Activated CD8-positive, alpha-beta memory T cell treated with anti-CD3 and anti-CD28 coated beads, Interleukin-2, amount 50 U/mL, for 24 hours (primary cell): ENCODE data around the gene TOMM7.
"Not testable (repeated sequence)": the region's sequence is repeated elsewhere in the genome, so short reads cannot be mapped to it uniquely, and the experiment has no call there.

Source experiments
- DNase-seq: peaks from one replicate; pipeline ENCODE4 v3.0.0-alpha.2; 2020; ENCODE audit errors: extremely low read depth

The TOMM7 gene

DNA sequence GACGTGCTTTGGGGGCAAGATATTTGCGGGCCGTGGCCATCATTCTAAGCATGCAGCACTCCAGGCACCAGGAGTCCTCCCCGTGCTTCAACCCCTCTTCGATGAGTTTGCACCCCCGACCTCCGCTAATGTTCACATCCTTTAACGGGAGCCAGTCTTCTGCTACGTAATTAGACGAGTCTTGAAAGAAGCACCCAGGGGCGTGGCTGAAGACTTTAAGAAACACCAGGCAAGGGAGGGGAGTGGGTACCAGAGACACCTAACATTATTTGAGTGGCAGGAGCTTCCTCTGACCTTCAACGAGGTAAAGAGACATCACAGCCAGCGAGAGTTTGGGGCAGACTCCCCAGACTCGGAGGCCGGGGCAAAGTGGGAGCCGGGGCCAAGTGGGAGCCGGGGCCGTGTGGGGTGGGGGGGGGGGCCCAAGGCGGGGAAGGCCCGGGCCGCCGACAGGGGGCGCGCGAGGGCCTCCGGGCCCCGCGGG is 31.1 kb upstream of the TOMM7 start:
- no peak for DNase-seq

DNA sequence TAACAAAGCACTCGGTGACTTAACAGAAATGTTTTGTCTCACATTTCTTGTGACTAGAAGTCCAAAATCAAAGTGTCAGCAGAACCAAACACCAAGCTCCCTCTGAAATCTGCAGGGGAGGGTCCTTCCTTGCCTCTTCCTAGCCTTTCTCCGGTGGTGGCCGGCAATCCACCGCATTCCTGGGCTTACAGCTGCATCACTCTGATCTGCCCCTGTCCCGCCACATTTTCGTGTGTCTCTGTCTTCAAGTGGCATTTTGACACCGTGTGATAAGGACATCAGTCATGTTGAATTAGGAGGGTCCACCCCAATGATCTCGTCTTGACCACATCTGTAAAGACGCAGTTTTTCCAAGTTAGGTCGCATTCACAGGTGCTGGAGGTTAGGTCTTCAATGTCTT is 30.5 kb upstream of the TOMM7 start:
- DNase-seq: no peak

DNA sequence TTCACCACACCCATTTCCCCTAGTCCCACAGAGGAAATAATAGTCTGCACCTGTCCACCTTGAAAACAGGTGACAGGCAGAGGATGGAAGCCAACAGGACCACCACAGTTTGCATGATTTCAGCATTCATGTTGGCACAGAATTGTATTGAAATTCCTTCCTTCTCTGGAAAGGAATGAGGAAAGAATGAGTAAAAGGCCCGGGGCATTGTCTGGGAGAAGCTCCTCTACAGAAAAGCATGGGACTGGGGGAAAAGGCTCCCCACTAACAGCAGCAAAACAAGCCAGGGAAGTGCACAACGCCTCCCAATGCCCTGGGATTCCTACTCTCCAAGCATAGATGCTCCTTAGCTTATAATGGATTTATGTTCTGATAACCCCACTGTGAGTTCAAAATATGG is 28.5 kb upstream of the TOMM7 start:
- DNase-seq: no peak

GRCh38 chr7:22850394-22850793 is 27.7 kb upstream of the TOMM7 start:
- not testable (repeated sequence) for DNase-seq

DNA sequence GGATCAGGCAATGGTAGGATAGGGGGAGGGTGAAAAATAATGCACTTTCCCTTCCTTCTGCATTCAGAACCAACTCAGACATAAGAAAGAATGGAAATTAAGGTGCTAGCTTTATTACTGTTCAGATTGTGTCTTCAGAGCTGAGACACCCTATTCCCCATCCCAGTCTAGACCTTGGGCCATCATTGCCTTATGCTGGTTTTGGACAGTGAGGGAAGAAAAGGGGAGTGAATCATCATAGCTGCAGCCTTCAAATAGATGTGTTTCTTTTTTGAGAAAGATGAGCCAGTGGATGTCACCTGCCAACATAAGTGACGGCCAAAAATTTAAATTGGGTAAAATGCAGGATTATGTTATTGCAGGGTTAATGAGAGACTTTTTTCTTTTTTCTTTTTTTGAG is 27.0 kb upstream of the TOMM7 start:
- DNase-seq: no peak

GRCh38 chr7:22849172-22849571 is 26.5 kb upstream of the TOMM7 start:
- DNase-seq: no peak

DNA sequence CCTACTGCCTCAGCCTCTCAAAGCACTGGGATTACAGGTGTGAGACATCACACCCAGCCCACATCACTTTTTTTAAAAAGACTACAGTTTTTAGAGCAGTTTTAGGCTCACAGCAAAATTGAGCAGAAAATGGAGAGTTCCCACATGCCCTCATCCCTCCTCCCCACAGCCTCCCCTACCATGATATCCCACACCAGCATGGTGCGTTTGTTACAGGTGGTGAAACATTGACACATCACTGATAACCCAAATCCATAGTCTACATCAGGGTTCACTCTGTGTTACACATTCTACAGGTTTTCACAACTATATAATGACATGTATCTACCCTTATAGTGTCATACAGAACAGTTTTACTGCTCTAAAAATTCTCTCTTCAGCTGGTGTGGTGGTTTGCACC is 24.3 kb upstream of the TOMM7 start:
- no peak for DNase-seq

- DNase-seq: no peak
Observed at GRCh38 chr7:22845221-22845834, 22.7 kb upstream of the TOMM7 start.

DNA sequence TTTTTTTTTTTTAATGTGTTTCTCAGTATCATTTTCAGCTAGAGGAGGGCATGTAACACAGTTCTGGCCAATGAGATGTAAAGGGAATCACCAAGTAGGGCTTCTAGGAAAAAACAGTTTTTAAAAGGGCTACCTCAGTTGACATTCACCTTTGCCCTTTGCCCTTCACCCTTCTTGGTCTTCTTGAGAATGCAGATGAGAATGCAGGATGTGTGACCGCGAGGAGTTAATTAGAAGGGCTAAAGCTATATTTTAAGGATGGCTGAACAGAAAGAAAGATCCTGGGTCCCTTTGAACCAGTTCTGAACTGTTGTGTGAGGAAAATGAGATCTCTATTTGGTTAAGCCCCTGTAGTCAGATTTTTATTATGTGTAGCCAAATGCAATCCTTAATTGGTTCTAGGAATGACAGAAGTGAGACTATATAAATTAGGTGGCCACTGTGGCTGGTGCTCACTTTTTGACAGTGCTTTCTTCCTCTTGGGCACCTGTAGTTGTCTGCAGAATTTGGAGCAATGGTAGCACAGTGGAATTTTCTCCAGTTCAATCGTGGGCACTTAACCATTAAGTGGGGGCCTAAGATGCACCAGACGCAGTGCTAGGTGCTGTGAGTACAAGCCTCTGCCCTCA is 21.1 kb upstream of the TOMM7 start:
- DNase-seq: no peak

DNA sequence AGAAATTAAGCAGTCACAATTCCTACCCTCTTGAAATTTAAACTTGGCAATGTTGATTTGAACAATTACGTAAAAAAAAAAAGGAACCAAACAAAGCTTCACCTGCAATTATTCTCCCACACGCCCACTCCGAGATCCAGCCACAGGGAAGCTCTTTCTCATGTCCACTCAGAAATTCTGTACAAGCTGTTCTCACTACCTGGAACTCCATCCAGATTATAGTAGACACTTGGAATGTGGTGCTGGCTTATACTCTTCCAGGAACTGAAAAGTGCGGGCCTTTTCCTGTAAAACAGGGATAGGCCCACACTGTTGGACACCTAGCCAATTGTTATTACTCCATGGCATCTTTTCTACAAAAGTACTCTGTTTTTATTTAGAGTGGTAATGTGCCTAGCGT is 20.3 kb upstream of the TOMM7 start:
- no peak for DNase-seq

- no peak for DNase-seq
Observed at GRCh38 chr7:22842383-22842941, 19.8 kb upstream of the TOMM7 start.

DNA sequence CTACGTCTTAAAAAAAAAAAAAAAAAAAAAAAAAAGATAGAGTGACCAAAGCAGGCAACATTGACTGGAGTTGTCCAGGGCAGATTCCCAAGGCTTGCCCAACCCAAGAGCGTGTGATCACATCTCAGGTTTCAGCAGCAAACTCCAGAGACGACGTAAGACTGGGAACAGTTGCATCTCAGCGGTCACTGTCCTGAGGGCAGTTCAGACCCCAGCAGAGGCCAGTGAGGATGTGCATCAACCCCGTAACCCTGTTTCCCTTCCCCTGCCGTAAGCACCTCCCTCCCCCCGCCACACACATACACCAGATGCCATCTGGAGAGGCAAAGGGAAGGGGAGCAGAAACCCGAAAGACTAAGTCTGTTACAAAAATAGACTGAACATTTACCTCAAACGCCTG is 19.3 kb upstream of the TOMM7 start:
- no peak for DNase-seq

DNA sequence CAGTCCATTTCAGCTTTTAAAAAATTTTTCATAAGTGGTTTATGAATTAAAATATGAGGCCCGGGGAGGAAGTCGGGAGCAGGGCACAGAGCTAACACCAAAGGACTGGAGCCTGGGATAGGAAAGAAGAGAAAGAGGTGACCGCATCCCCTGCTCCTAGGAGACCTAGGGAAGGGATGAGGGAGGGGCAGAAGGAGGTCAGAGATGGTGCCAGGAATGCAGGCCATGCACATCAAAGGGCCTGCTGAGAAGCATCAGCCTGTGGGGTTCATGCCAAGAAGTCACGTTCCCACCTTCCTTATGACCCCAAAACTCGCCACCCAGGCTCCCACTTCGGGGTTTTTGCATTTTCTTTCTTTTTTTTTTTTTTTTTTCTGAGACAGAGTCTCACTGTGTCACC is 14.7 kb upstream of the TOMM7 start:
- DNase-seq: no peak

- not testable (repeated sequence) for DNase-seq
Observed at GRCh38 chr7:22836506-22836905, 13.9 kb upstream of the TOMM7 start.

DNA sequence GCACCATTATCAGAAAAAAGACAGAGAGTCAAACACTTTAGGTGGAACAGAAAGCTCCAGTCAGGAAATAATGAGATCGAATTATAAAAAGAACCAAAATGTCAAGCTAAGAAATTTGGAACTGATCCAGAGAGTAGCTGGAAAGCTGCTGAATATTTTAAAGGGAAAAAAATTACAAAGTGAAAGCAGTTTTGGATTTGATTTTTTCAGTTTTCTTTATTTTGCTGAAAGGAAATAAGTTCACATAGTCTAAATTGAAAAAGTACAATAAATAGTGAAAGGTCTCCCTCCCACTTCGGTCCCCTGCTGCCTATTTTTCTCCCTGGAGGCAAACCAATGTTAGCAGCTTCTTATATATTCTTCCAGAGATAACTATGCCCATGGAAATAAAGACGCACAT is 11.3 kb upstream of the TOMM7 start:
- no peak for DNase-seq

DNA sequence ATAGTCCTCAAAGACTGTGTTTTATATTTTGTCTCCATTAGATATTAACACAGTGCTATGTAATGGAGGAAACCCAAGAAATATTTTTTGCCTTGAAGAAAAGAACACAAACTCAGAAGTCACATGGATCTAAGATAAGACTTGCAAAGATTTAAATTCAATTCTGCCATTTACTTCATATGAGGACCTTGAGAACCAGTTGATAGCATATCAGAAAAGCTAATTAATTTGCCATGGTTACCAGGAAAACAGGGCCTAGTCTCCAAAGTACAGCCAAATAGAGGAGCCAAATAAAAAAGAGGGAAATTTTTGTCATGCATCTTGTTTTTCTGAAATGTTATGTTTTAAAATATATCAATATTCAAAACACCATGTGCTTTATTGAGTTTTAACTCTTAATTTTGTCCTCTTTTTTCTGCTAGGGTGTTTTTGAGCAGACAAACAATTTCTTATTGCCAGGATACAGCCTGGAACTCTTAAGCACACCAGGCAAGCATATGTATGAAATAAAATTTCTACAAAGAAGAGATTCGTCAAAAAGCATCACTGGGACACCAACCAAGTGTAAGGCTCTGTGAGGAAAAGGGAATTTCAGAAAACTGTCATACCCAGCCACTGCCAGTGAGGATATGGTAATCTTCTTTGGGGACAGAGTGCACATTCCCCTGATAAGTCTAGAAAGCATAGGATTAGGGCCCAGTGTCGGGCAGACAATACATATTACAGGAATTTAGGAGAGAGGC is 10.6 kb upstream of the TOMM7 start:
- no peak for DNase-seq

GRCh38 chr7:22832401-22832800 is 9.8 kb upstream of the TOMM7 start:
- no peak for DNase-seq

DNA sequence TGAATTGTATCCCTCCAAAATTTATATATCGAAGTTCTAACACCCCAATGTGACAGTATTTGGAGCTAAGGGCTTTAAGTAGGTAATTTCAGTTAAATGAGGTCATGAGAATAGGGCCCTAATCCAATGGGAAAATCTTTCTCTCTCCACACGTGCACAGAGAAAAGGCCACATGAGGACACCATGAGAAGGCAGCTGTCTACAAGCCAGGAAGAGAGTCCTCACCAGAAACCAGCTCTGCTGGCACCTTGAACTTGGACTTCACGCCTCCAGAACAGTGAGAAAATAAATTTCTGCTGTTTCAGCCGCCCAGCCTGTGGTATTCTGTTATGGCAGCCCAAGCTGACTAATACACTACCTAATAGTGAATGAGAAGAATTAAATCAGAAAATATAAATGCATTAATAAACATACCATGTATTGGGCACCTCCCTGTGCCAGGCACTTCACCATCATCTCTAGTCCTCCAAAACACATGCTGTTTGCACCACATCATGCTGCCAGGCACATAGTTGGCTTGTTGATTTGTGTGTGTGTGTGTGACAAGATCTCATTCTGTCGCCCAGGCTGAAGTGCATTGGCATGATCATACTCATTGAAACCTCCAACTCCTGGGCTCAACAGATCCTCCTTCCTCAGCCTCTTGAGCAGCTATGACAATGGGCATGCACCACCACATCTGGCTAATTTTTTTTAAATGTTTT is 9.1 kb upstream of the TOMM7 start:
- no peak for DNase-seq

- no peak for DNase-seq
Observed at GRCh38 chr7:22827563-22827962, 4.9 kb upstream of the TOMM7 start.

- DNase-seq: no peak
Observed at GRCh38 chr7:22826593-22826992, 3.9 kb upstream of the TOMM7 start.

DNA sequence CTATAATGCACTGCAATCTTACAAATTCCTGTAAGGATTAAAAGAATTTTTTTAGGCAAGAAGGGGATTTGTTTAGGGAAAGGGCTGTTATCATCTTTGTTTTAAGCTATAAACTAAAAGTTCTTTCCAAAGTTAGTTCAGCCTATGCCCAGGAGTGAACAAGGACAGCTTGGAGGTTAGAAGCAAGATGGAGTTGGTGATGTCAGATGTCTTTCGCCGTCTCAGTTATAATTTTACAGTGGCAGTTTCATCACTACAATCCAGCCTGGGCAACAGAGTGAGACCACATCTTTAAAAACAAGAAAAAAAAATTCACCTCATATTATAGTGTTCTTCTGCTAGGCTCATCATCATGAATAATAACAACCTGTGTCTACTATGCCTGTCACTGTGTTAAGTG is 2.1 kb upstream of the TOMM7 start:
- DNase-seq: no peak

DNA sequence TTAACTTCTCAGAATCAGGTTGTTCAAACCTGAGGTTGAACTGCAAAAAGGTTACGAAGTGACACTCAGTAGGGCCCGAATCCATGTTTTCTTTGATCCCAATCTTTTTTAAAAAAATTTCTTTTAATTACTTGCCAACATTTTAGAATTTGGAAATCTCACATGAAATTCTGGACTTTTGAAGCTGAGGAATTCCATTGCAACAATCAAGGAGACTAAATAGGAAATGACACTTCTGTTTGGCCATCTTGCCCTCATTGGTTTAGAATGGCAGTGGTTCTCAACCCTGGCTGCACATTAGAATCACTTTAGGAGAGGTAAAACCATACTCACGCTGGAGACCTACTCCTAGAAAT is 471 bp upstream of the TOMM7 start:
- DNase-seq: no peak
